ENCODE data around the gene B4GALNT1. TPM values are rescaled to one million over a fixed set of nuclear protein-coding genes. Genes with fewer than 3 reads are reported as not detected.

The B4GALNT1 gene
- total RNA-seq, 1 experiment from 2014 or later: 31.3 TPM

GRCh38 chr12:57619434-57620244 is 13.4 kb downstream of the B4GALNT1 start:
- no peak overlapping the region for H3K4me3 ChIP-seq (replicated peaks in 1 of 2; ENCODE audit: low read depth in 1 of 2, low read length in 2 of 2)
- H3K36me3 ChIP-seq (ENCODE audit: control insufficient read depth in 1 of 2, insufficient read depth in 2 of 2, low read length in 2 of 2): no peaks in the 10 kb centered on the region
- H3K4me1 ChIP-seq (ENCODE audit: control insufficient read depth in 1 of 2, insufficient read depth in 2 of 2, low read length in 2 of 2): no peaks in the 10 kb centered on the region
- BruUV-seq (replicated peaks): no TSS peak
- TF ChIP-seq FOSL1 (IDR thresholded peaks at IDR 0.05; ENCODE audit: low read depth): no peak
- TF ChIP-seq ATF3 (IDR thresholded peaks at IDR 0.05): no peak
- peaks cover 4% of the 10 kb centered on the region; the same call in 1 of the 2 replicates for H3K27me3 ChIP-seq (ENCODE audit: insufficient read depth, low read length)
- no peak for ATAC-seq
- POLR2A ChIA-PET: no interaction called here
- no peak overlapping the region for H2AFZ ChIP-seq (ENCODE audit: low read depth, low read length, poor library complexity, severe bottlenecking)
- no peak for DNase-seq (ENCODE audit: low read depth, low spot score)
- RAD21 ChIA-PET (ENCODE audit: low non-redundant PET in 1 of 2, low total read pairs in 2 of 2, uncharacterized antibody in 2 of 2, unreplicated experiment in 2 of 2): interaction anchor here in 1 of 2 experiments (0.6 kb wide), 1 partner anchor 173 kb away, joined by 4 read pairs; no protein-coding TSS in a partner anchor
- H3K9me3 ChIP-seq (ENCODE audit: control insufficient read depth in 1 of 2, insufficient read depth in 1 of 2, low read depth in 1 of 2, low read length in 2 of 2): no peaks in the 10 kb centered on the region
- CTCF ChIA-PET: interaction anchor here (0.9 to 1.2 kb wide), 2 partner anchors 20 to 36 kb away, joined by 3 read pairs; no protein-coding TSS in a partner anchor
- no peak overlapping the region for H3K9ac ChIP-seq (ENCODE audit: low read length)
- H3K79me2 ChIP-seq (ENCODE audit: insufficient read depth, low read length): no peaks in the 10 kb centered on the region
- no peaks in the 10 kb centered on the region for H4K20me1 ChIP-seq (ENCODE audit: insufficient read depth)
- H3K4me2 ChIP-seq (ENCODE audit: low read length): no peak overlapping the region
- H3K27ac ChIP-seq (ENCODE audit: low read depth, low read length): no peak overlapping the region
- intact Hi-C loops (cut with micrococcal nuclease): no loop called here
- H3K9me2 ChIP-seq (ENCODE audit: insufficient read depth): no peaks in the 10 kb centered on the region

GRCh38 chr12:57618966-57619433 is 14.0 kb downstream of the B4GALNT1 start:
- Histone ChIP-seq H3K36me3 (ENCODE audit: control insufficient read depth in 1 of 2, insufficient read depth in 2 of 2, low read length in 2 of 2) (no peaks in the 10 kb centered on the region), H3K9me2 (ENCODE audit: insufficient read depth) (no peaks in the 10 kb centered on the region), H3K4me3 (replicated peaks in 1 of 2; ENCODE audit: low read depth in 1 of 2, low read length in 2 of 2) (no peak overlapping the region), H3K9ac (ENCODE audit: low read length) (no peak overlapping the region), H3K4me1 (ENCODE audit: control insufficient read depth in 1 of 2, insufficient read depth in 2 of 2, low read length in 2 of 2) (peaks cover 0 to 2% of the 10 kb centered on the region in 2 experiments; a peak in 1 of 4 replicates), H4K20me1 (ENCODE audit: insufficient read depth) (no peaks in the 10 kb centered on the region), H3K9me3 (ENCODE audit: control insufficient read depth in 1 of 2, insufficient read depth in 1 of 2, low read depth in 1 of 2, low read length in 2 of 2) (no peaks in the 10 kb centered on the region), H2AFZ (ENCODE audit: low read depth, low read length, poor library complexity, severe bottlenecking) (no peak overlapping the region), H3K4me2 (ENCODE audit: low read length) (no peak overlapping the region), H3K27ac (ENCODE audit: low read depth, low read length) (no peak overlapping the region), H3K79me2 (ENCODE audit: insufficient read depth, low read length) (no peaks in the 10 kb centered on the region), H3K27me3 (ENCODE audit: insufficient read depth, low read length) (peaks cover 4% of the 10 kb centered on the region; the same call in 1 of the 2 replicates)
- no peak for ATAC-seq
- DNase-seq (ENCODE audit: low read depth, low spot score): no peak
- intact Hi-C loops (cut with micrococcal nuclease): no loop called here
- CTCF ChIA-PET: interaction anchor here (0.6 to 1.2 kb wide), 3 partner anchors 15 to 36 kb away, joined by 3 to 4 read pairs (median 3); no protein-coding TSS in a partner anchor
- BruUV-seq (replicated peaks): no TSS peak
- TF ChIP-seq ZFX (IDR thresholded peaks at IDR 0.05) (no peak), FOSL1 (IDR thresholded peaks at IDR 0.05; ENCODE audit: low read depth) (no peak), POLR2A (IDR thresholded peaks at IDR 0.05; ENCODE audit: borderline replicate concordance, extremely low read depth, insufficient read depth, insufficient read length) (no peak), CTCF (IDR thresholded peaks at IDR 0.05 in 2 of 3, conservative IDR thresholded peaks at IDR 0.05 in 1 of 3; ENCODE audit: borderline replicate concordance in 1 of 3, insufficient read depth in 1 of 3, low read depth in 2 of 3, low read length in 2 of 3) (no peak), EZH2 (IDR thresholded peaks at IDR 0.05) (no peak), SIN3A (IDR thresholded peaks at IDR 0.05; ENCODE audit: low read depth) (no peak), YY1 (IDR thresholded peaks at IDR 0.05; ENCODE audit: extremely low read depth, insufficient replicate concordance, low read depth, low read length) (no peak), POLR2AphosphoS5 (IDR thresholded peaks at IDR 0.05; ENCODE audit: low read depth, low read length) (no peak), EGR1 (IDR thresholded peaks at IDR 0.05; ENCODE audit: low read depth) (no peak), REST (IDR thresholded peaks at IDR 0.05; ENCODE audit: low read depth) (no peak)
- POLR2A ChIA-PET: no interaction called here
- RAD21 ChIA-PET (ENCODE audit: low non-redundant PET in 1 of 2, low total read pairs in 2 of 2, uncharacterized antibody in 2 of 2, unreplicated experiment in 2 of 2): interaction anchor here in 1 of 2 experiments (0.6 kb wide), 1 partner anchor 174 kb away, joined by 4 read pairs; no protein-coding TSS in a partner anchor

Measured in HCT116 (cell line).